PC-3 (cell line): Measurements from ENCODE around the gene USP3.

Experiments used
- CTCF ChIP-seq: fragments of 300-600 bp; sonication (generic); conservative IDR thresholded peaks from 2 replicates; pipeline ENCODE4 v1.5.1; 2017; ENCODE audit warnings: antibody characterized with exemption, low read depth, mild to moderate bottlenecking, low read length
- EZH2 ChIP-seq: fragments of 300-600 bp; sonication (generic); IDR thresholded peaks from one replicate; pipeline ENCODE4 v1.6.1; 2017; ENCODE audit warnings: antibody characterized with exemption, mild to moderate bottlenecking, low read length; ENCODE audit not compliant: unreplicated experiment

GRCh38 chr15:63505842-63506222, 1.4 kb downstream of the USP3 start:
- TF ChIP-seq EZH2 (no peak), CTCF (no peak)
